ENCODE results near the gene LGALS3BP.

DNA sequence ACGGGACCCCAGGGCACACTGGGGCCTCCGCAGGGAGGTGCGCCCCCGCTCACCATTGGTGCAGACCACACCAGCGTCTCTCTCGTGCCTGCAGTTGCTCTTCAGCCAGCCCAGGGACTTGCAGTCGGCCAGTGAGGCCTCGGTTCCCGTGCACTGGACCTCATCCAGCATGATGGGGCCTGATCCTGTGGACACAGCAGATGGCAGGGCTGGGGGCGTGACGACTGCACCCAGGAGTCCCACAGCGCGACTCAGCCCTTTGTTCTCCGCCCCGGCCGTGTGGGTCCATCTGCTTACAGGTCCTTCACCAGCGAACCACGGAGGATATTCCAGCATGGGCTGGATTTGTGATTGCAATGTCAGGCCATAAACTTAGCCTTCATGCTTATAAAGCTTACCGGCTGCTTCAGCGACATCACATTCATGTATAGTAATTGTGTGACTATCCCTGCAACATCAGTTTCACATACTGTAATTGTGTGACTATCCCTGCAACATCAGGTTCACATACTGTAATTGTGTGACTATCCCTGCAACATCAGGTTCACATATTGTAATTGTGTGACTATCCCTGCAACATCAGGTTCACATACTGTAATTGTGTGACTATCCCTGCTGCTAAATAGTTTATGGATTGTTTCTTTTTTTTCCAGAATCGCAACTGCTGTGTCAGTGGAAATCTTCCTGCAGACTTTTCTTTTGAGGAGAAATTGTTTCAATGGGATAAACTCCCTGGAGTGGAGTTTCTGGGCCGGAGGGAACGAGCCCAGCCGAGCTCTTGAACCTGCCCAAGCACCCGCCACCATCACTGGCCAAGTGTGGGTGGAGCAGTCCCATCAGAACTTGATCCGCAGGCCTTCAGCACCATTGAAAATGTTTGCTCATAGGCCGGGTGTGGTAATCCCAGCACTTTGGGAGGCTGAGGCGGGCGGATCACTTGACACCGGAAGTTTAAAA, 4.8 kb downstream of the LGALS3BP start:
- TF ChIP-seq, protein P1, sequence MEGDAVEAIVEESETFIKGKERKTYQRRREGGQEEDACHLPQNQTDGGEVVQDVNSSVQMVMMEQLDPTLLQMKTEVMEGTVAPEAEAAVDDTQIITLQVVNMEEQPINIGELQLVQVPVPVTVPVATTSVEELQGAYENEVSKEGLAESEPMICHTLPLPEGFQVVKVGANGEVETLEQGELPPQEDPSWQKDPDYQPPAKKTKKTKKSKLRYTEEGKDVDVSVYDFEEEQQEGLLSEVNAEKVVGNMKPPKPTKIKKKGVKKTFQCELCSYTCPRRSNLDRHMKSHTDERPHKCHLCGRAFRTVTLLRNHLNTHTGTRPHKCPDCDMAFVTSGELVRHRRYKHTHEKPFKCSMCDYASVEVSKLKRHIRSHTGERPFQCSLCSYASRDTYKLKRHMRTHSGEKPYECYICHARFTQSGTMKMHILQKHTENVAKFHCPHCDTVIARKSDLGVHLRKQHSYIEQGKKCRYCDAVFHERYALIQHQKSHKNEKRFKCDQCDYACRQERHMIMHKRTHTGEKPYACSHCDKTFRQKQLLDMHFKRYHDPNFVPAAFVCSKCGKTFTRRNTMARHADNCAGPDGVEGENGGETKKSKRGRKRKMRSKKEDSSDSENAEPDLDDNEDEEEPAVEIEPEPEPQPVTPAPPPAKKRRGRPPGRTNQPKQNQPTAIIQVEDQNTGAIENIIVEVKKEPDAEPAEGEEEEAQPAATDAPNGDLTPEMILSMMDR (conservative IDR thresholded peaks at IDR 0.05) = no peak
- no peak; the same call in 1 of the 2 replicates for TF ChIP-seq ZFX (IDR thresholded peaks at IDR 0.05)
